ENCODE results near the gene MAPK14. TPM values are rescaled to one million over a fixed set of nuclear protein-coding genes. Genes with fewer than 3 reads are reported as not detected.

The MAPK14 gene
- total RNA-seq, 1 donor from 2014 or later: 37.3 TPM

GRCh38 chr6:36129941-36130666 is 102.5 kb downstream of the MAPK14 start, which contains the start of gene MAPK13:
MAPK13 (plus strand) TSS chr6:36130513; CDS start chr6:36130583, 70 bp downstream.
- peak in 1 of 2 donors; percentile 57 for DNase-seq (ENCODE audit: low spot score in 2 of 2)
- no peaks in the 10 kb centered on the region for H3K27me3 ChIP-seq
- peaks cover 0 to 3% of the 10 kb centered on the region in 2 donors for H3K4me1 ChIP-seq
- no peak for TF ChIP-seq CTCF (IDR thresholded peaks at IDR 0.05)
- intact Hi-C loops (cut with DNase I): no loop called here
- no peaks in the 10 kb centered on the region for H3K9me3 ChIP-seq
- H3K4me3 ChIP-seq: peak within 1 kb of the TSS; percentile 59 to 61
- H3K27ac ChIP-seq: no peak within 1 kb of the TSS
- no peaks in the 10 kb centered on the region for H3K36me3 ChIP-seq

GRCh38 chr6:36130667-36131510 is 103.3 kb downstream of the MAPK14 start:
- H3K36me3 ChIP-seq: no peaks in the 10 kb centered on the region
- TF ChIP-seq CTCF (IDR thresholded peaks at IDR 0.05): peak in 1 of 3 experiments; percentile 7
- no peaks in the 10 kb centered on the region for H3K9me3 ChIP-seq
- peak overlapping the region; percentile 59 to 61 for H3K4me3 ChIP-seq
- DNase-seq (ENCODE audit: low spot score in 2 of 2): peak in 1 of 2 donors; percentile 68
- intact Hi-C loops (cut with DNase I): no loop called here
- H3K27ac ChIP-seq: no peak overlapping the region
- peaks cover 0 to 3% of the 10 kb centered on the region in 2 donors for H3K4me1 ChIP-seq
- no peaks in the 10 kb centered on the region for H3K27me3 ChIP-seq

GRCh38 chr6:36131511-36132245 is 104.1 kb downstream of the MAPK14 start:
- intact Hi-C loops (cut with DNase I): no loop called here
- Histone ChIP-seq H3K9me3 (no peaks in the 10 kb centered on the region), H3K4me3 (peak overlapping the region; percentile 59 to 61), H3K27me3 (no peaks in the 10 kb centered on the region), H3K4me1 (peaks cover 0 to 3% of the 10 kb centered on the region in 2 donors), H3K27ac (peak overlapping the region in 1 of 2 donors; percentile 5), H3K36me3 (no peaks in the 10 kb centered on the region)
- DNase-seq (ENCODE audit: low spot score in 2 of 2): peak in 1 of 2 donors; percentile 69
- no peak for TF ChIP-seq CTCF (IDR thresholded peaks at IDR 0.05)

- Histone ChIP-seq H3K4me3 (no peak overlapping the region), H3K27me3 (no peaks in the 10 kb centered on the region), H3K27ac (no peak overlapping the region)
Observed at GRCh38 chr6:36132246-36132895, 104.8 kb downstream of the MAPK14 start.

More at GRCh38 chr6:36132246-36132895, 104.8 kb downstream of the MAPK14 start:
- H3K9me3 ChIP-seq: no peaks in the 10 kb centered on the region
- no peak for TF ChIP-seq CTCF (IDR thresholded peaks at IDR 0.05)
- intact Hi-C loops (cut with DNase I): no loop called here
- H3K36me3 ChIP-seq: no peaks in the 10 kb centered on the region
- peaks cover 0 to 3% of the 10 kb centered on the region in 2 donors for H3K4me1 ChIP-seq
- no peak for DNase-seq (ENCODE audit: low spot score in 2 of 2)
